Caco-2 (cell line): ENCODE measurements around the gene KIF2A. TPM values are rescaled to one million over a fixed set of nuclear protein-coding genes. Genes with fewer than 3 reads are reported as not detected.

Source experiments
- BruUV-seq: library from RNA; stranded (reverse); fragments of 400-500 nt; replicated peaks from 2 replicates; lab custom pipeline; 2021; lab: Mats Ljungman, UMichigan
- CTCF ChIA-PET: fragments of 300-600 bp; sonication (Branson Sonifier 250); formaldehyde crosslinking; loops from one replicate; lab custom pipeline; 2022; ENCODE audit warnings: antibody characterized with exemption; lab: Charles Lee
- POLR2A ChIA-PET: fragments of 300-600 bp; sonication (Branson Sonifier 250); formaldehyde crosslinking; loops from one replicate; lab custom pipeline; 2022; ENCODE audit warnings: antibody characterized with exemption; lab: Charles Lee
- DNase-seq, 2 experiments: peaks; one replicate each; pipeline versions ENCODE4 v3.0.0 to v3.0.0-alpha.2; 2020 to 2022
- H3K27me3 ChIP-seq: replicated peaks from 2 replicates; pipeline ENCODE4 v1.6.0; 2011; ENCODE audit warnings: low read length; ENCODE audit not compliant: control insufficient read depth, insufficient read depth
- H3K36me3 ChIP-seq: 2 replicates; pipeline ENCODE4 v1.5.1; 2011; ENCODE audit warnings: low read length; ENCODE audit not compliant: control insufficient read depth, insufficient read depth
- H3K4me1 ChIP-seq: fragments of 250-450 bp; sonication (Bioruptor Pico); 2 replicates; pipeline ENCODE4 v1.5.1; 2020; ENCODE audit warnings: mild to moderate bottlenecking
- H3K4me3 ChIP-seq: 2 replicates; pipeline ENCODE4 v1.5.1; 2011; ENCODE audit warnings: low read depth, mild to moderate bottlenecking, control low read depth, low read length
- H3K9me3 ChIP-seq: fragments of 250-450 bp; sonication (Bioruptor Pico); 2 replicates; pipeline ENCODE4 v1.5.1; 2020; ENCODE audit warnings: mild to moderate bottlenecking, moderate library complexity
- H3K27ac Mint-ChIP-seq: one replicate; pipeline ENCODE4 v1.8.0; 2022; ENCODE audit warnings: mixed read lengths; ENCODE audit not compliant: unreplicated experiment
- H3K27me3 Mint-ChIP-seq: one replicate; pipeline ENCODE4 v1.8.0; 2022; ENCODE audit warnings: mixed read lengths; ENCODE audit not compliant: insufficient read depth, unreplicated experiment
- H3K36me3 Mint-ChIP-seq: one replicate; pipeline ENCODE4 v1.8.0; 2022; ENCODE audit warnings: mild to moderate bottlenecking, mixed read lengths; ENCODE audit not compliant: insufficient read depth, unreplicated experiment
- H3K4me1 Mint-ChIP-seq: one replicate; pipeline ENCODE4 v1.8.0; 2022; ENCODE audit warnings: low read depth, mixed read lengths; ENCODE audit not compliant: unreplicated experiment
- H3K4me3 Mint-ChIP-seq: one replicate; pipeline ENCODE4 v1.8.0; 2022; ENCODE audit warnings: mild to moderate bottlenecking, moderate library complexity, mixed read lengths; ENCODE audit not compliant: unreplicated experiment
- H3K9me3 Mint-ChIP-seq: one replicate; pipeline ENCODE4 v1.8.0; 2022; ENCODE audit warnings: mixed read lengths; ENCODE audit not compliant: unreplicated experiment
- CTCF ChIP-seq, 2 experiments: fragments of 200-600 bp in 1 of 2; IDR thresholded peaks; 1 replicate in 1 of 2; 2 replicates in 1 of 2; pipeline versions ENCODE4 v1.5.1 to v1.8.0; 2011 to 2022; ENCODE audit warnings: antibody characterized with exemption in 1 of 2, control low read depth in 1 of 2, inconsistent platforms in 1 of 2, low read depth in 1 of 2, low read length in 1 of 2, mild to moderate bottlenecking in 1 of 2, moderate library complexity in 1 of 2; ENCODE audit not compliant: insufficient read depth in 1 of 2, severe bottlenecking in 1 of 2, unreplicated experiment in 1 of 2
- intact Hi-C: fragments of 100-400 bp; cut with micrococcal nuclease; formaldehyde crosslinking; loops from one replicate; pipeline ENCODE4 v1.10.0; 2022; ENCODE audit not compliant: unreplicated experiment
- total RNA-seq: library from RNA; stranded (reverse); gene quantifications from 2 replicates; pipeline ENCODE4 v1.2.3, GENCODE V29; 2022

The KIF2A gene
- total RNA-seq, 1 experiment from 2014 or later: 65.6 TPM

GRCh38 chr5:62268792-62269191 is 37.2 kb upstream of the KIF2A start:
- Histone ChIP-seq H3K9me3 (no peaks in the 10 kb centered on the region), H3K4me1 (peaks cover 15% of the 10 kb centered on the region), H3K4me3 (no peak overlapping the region), H3K36me3 (no peaks in the 10 kb centered on the region), H3K27me3 (no peaks in the 10 kb centered on the region)
- no peaks in the 10 kb centered on the region for H3K9me3 Mint-ChIP-seq
- no peaks in the 10 kb centered on the region for H3K27me3 Mint-ChIP-seq
- CTCF ChIA-PET: no interaction called here
- H3K4me3 Mint-ChIP-seq: peak overlapping the region; percentile 57
- H3K36me3 Mint-ChIP-seq: no peaks in the 10 kb centered on the region
- no peak for TF ChIP-seq CTCF (IDR thresholded peaks at IDR 0.05; ENCODE audit: insufficient read depth in 1 of 2, low read depth in 1 of 2, low read length in 1 of 2, severe bottlenecking in 1 of 2, unreplicated experiment in 1 of 2)
- DNase-seq: no peak
- peak overlapping the region; percentile 73 for H3K27ac Mint-ChIP-seq
- H3K4me1 Mint-ChIP-seq: peaks cover 28% of the 10 kb centered on the region
- BruUV-seq: no TSS peak
- POLR2A ChIA-PET: interaction anchor here (1.0 kb wide), 1 partner anchor 135 kb away, joined by 4 read pairs; the partner anchor contains the start of gene DIMT1
- intact Hi-C loops: loop anchor here (5.0 kb wide), 1 partner anchor 39 kb away; the partner anchor contains the start of gene KIF2A

- CTCF ChIA-PET: no interaction called here
- no peak overlapping the region for H3K4me3 ChIP-seq
Observed at GRCh38 chr5:62271370-62271769, 34.6 kb upstream of the KIF2A start.

GRCh38 chr5:62271870-62272269 is 34.1 kb upstream of the KIF2A start:
- POLR2A ChIA-PET: no interaction called here
- Mint-ChIP-seq H3K4me3 (no peak overlapping the region), H3K36me3 (no peaks in the 10 kb centered on the region), H3K4me1 (peaks cover 21% of the 10 kb centered on the region), H3K9me3 (no peaks in the 10 kb centered on the region), H3K27ac (no peak overlapping the region), H3K27me3 (no peaks in the 10 kb centered on the region)
- intact Hi-C loops: no loop called here
- Histone ChIP-seq H3K27me3 (no peaks in the 10 kb centered on the region), H3K4me1 (peaks cover 18% of the 10 kb centered on the region), H3K4me3 (no peak overlapping the region), H3K9me3 (no peaks in the 10 kb centered on the region), H3K36me3 (no peaks in the 10 kb centered on the region)
- BruUV-seq: no TSS peak
- no peak for DNase-seq
- CTCF ChIA-PET: no interaction called here
- TF ChIP-seq CTCF (IDR thresholded peaks at IDR 0.05; ENCODE audit: insufficient read depth in 1 of 2, low read depth in 1 of 2, low read length in 1 of 2, severe bottlenecking in 1 of 2, unreplicated experiment in 1 of 2): peak in 1 of 2 experiments; percentile 18

More at GRCh38 chr5:62271370-62271769, 34.6 kb upstream of the KIF2A start:
- peaks cover 15% of the 10 kb centered on the region for H3K4me1 ChIP-seq
- intact Hi-C loops: no loop called here
- Mint-ChIP-seq H3K4me1 (peaks cover 20% of the 10 kb centered on the region), H3K36me3 (no peaks in the 10 kb centered on the region), H3K27ac (no peak overlapping the region), H3K27me3 (no peaks in the 10 kb centered on the region), H3K4me3 (no peak overlapping the region), H3K9me3 (no peaks in the 10 kb centered on the region)
- TF ChIP-seq CTCF (IDR thresholded peaks at IDR 0.05; ENCODE audit: insufficient read depth in 1 of 2, low read depth in 1 of 2, low read length in 1 of 2, severe bottlenecking in 1 of 2, unreplicated experiment in 1 of 2): no peak
- POLR2A ChIA-PET: no interaction called here
- no peaks in the 10 kb centered on the region for H3K9me3 ChIP-seq
- no peaks in the 10 kb centered on the region for H3K27me3 ChIP-seq
- DNase-seq: no peak
- H3K36me3 ChIP-seq: no peaks in the 10 kb centered on the region
- no TSS peak for BruUV-seq
